HFF-Myc (cell line): ENCODE data around the gene RBPJ.

Experiments
- DNase-seq: peaks from one replicate; pipeline ENCODE4 v3.0.0-alpha.2; 2011; ENCODE audit warnings: low read depth; ENCODE audit errors: extremely low read depth
- H3K4me3 ChIP-seq: replicated peaks from 2 replicates; pipeline ENCODE4 v1.5.1; 2011; ENCODE audit warnings: low read depth, mild to moderate bottlenecking, control low read depth, low read length
- CTCF ChIP-seq: IDR thresholded peaks from 2 replicates; pipeline ENCODE4 v1.5.1; 2012; ENCODE audit warnings: mild to moderate bottlenecking, low read depth, low read length, control low read depth; ENCODE audit errors: missing control alignments

The RBPJ gene

GRCh38 chr4:26323821-26324220 lies 3.0 kb downstream of the RBPJ start:
- H3K4me3 ChIP-seq = peak overlapping the region; percentile 94
- TF ChIP-seq CTCF = no peak
- DNase-seq = no peak

GRCh38 chr4:26325191-26325590 lies 4.4 kb downstream of the RBPJ start:
- DNase-seq = no peak
- TF ChIP-seq CTCF = peak; percentile 45
- H3K4me3 ChIP-seq = no peak overlapping the region

GRCh38 chr4:26326791-26327190 lies 6.0 kb downstream of the RBPJ start:
- no peak overlapping the region for H3K4me3 ChIP-seq
- DNase-seq = peak; percentile 57
- no peak for TF ChIP-seq CTCF

GRCh38 chr4:26330186-26330787 lies 9.5 kb downstream of the RBPJ start:
- TF ChIP-seq CTCF = peak; percentile 48
- no peak for DNase-seq

GRCh38 chr4:26330946-26331345 lies 10.1 kb downstream of the RBPJ start:
- no peak for DNase-seq
- H3K4me3 ChIP-seq = no peak overlapping the region
- no peak for TF ChIP-seq CTCF

More at GRCh38 chr4:26330186-26330787, 9.5 kb downstream of the RBPJ start:
- no peak overlapping the region for H3K4me3 ChIP-seq

- no peak for DNase-seq
- no peak overlapping the region for H3K4me3 ChIP-seq
- no peak for TF ChIP-seq CTCF
Measured at GRCh38 chr4:26331380-26331950, 10.7 kb downstream of the RBPJ start.

- H3K4me3 ChIP-seq = no peak overlapping the region
- DNase-seq = no peak
- no peak for TF ChIP-seq CTCF
Measured at GRCh38 chr4:26334366-26334765, 13.6 kb downstream of the RBPJ start.
